NB4 (cell line): ENCODE data around the gene MCRIP2.

Experiments
- CTCF ChIP-seq: IDR thresholded peaks from one replicate; pipeline ENCODE4 v1.5.1; 2012; ENCODE audit warnings: low read depth, low read length
- MYC ChIP-seq: IDR thresholded peaks from 2 replicates; pipeline ENCODE4 v1.6.1; 2011; ENCODE audit warnings: low read depth, low read length
- POLR2A ChIP-seq: IDR thresholded peaks from 2 replicates; pipeline ENCODE4 v1.6.1; 2011; ENCODE audit warnings: mild to moderate bottlenecking; ENCODE audit not compliant: insufficient read length; ENCODE audit errors: extremely low read depth
- TF ChIP-seq, protein P1 (sequence below): IDR thresholded peaks from 2 replicates; pipeline ENCODE4 v1.6.1; 2011; ENCODE audit warnings: low read depth, low read length

GRCh38 chr16:631808-632358 is 9.7 kb upstream of the MCRIP2 start:
- no peak for TF ChIP-seq POLR2A
- no peak for TF ChIP-seq CTCF
- TF ChIP-seq, protein P1, sequence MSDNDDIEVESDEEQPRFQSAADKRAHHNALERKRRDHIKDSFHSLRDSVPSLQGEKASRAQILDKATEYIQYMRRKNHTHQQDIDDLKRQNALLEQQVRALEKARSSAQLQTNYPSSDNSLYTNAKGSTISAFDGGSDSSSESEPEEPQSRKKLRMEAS = no peak
- no peak for TF ChIP-seq MYC
